Common myeloid progenitor, CD34-positive (primary cell): ENCODE measurements around the gene MEF2C.

Experiments
- CTCF ChIA-PET: fragments of 350-600 bp; sonication (Branson Sonifier 250); formaldehyde crosslinking; loops from one replicate; lab custom pipeline; 2021; ENCODE audit warnings: antibody characterized with exemption; lab: Charles Lee
- POLR2A ChIA-PET: fragments of 350-600 bp; sonication (Branson Sonifier 250); formaldehyde crosslinking; loops from one replicate; lab custom pipeline; 2021; ENCODE audit warnings: antibody characterized with exemption; lab: Charles Lee
- DNase-seq, 3 donors: peaks; one replicate each; pipeline versions ENCODE4 v3.0.0 to v3.0.0-alpha.2; 2013
- H3K27ac ChIP-seq, 2 experiments: 1 replicate in 1 of 2; 2 replicates in 1 of 2; pipeline ENCODE4 v1.7.0; 2013; ENCODE audit warnings: inconsistent platforms in 2 of 2, low read length in 2 of 2, mild to moderate bottlenecking in 2 of 2, low read depth in 1 of 2, moderate library complexity in 1 of 2; ENCODE audit not compliant: severe bottlenecking in 2 of 2, insufficient read depth in 1 of 2, poor library complexity in 1 of 2
- H3K27me3 ChIP-seq, 5 experiments: replicated peaks in 2 of 5; 1 replicate in 3 of 5; 2 replicates in 2 of 5; pipeline versions ENCODE4 v1.6.1 to v1.7.0; 2013; ENCODE audit warnings: low read length in 4 of 5, mild to moderate bottlenecking in 2 of 5, moderate library complexity in 2 of 5, inconsistent platforms in 1 of 5; ENCODE audit not compliant: insufficient read depth in 5 of 5, control insufficient read depth in 4 of 5
- H3K36me3 ChIP-seq, 4 experiments: 1 replicate in 2 of 4; 2 replicates in 2 of 4; pipeline versions ENCODE4 v1.6.1 to v1.7.0; 2013; ENCODE audit warnings: low read length in 3 of 4, control low read depth in 1 of 4, mild to moderate bottlenecking in 1 of 4; ENCODE audit not compliant: control insufficient read depth in 4 of 4, insufficient read depth in 4 of 4
- H3K4me1 ChIP-seq, 4 experiments: 1 replicate in 3 of 4; 2 replicates in 1 of 4; pipeline versions ENCODE4 v1.6.1 to v1.7.1; 2013; ENCODE audit warnings: low read length in 3 of 4, mild to moderate bottlenecking in 3 of 4, control low read depth in 1 of 4, inconsistent platforms in 1 of 4, moderate library complexity in 1 of 4; ENCODE audit not compliant: control insufficient read depth in 4 of 4, insufficient read depth in 4 of 4; ENCODE audit errors: control extremely low read depth in 1 of 4
- H3K4me3 ChIP-seq, 7 experiments: 1 replicate in 4 of 7; 2 replicates in 3 of 7; pipeline versions ENCODE4 v1.5.1 to v1.7.0; 2013; ENCODE audit warnings: mild to moderate bottlenecking in 7 of 7, low read length in 6 of 7, moderate library complexity in 6 of 7, inconsistent platforms in 2 of 7, low read depth in 2 of 7, control low read depth in 1 of 7; ENCODE audit not compliant: insufficient read depth in 4 of 7, control insufficient read depth in 1 of 7; ENCODE audit errors: extremely low read depth in 1 of 7
- H3K9me3 ChIP-seq, 5 experiments: 1 replicate in 4 of 5; 2 replicates in 1 of 5; pipeline versions ENCODE4 v1.6.1 to v1.7.1; 2013; ENCODE audit warnings: low read length in 4 of 5, mild to moderate bottlenecking in 2 of 5, inconsistent platforms in 1 of 5, low read depth in 1 of 5, moderate library complexity in 1 of 5; ENCODE audit not compliant: control insufficient read depth in 4 of 5, insufficient read depth in 2 of 5; ENCODE audit errors: control extremely low read depth in 1 of 5
- WGBS: methylation state at CpG from one replicate; pipeline ENCODE4 v1.1.5; 2013; ENCODE audit not compliant: insufficient coverage; 5-methylcytosine and 5-hydroxymethylcytosine counted together

Gene MEF2C

DNA sequence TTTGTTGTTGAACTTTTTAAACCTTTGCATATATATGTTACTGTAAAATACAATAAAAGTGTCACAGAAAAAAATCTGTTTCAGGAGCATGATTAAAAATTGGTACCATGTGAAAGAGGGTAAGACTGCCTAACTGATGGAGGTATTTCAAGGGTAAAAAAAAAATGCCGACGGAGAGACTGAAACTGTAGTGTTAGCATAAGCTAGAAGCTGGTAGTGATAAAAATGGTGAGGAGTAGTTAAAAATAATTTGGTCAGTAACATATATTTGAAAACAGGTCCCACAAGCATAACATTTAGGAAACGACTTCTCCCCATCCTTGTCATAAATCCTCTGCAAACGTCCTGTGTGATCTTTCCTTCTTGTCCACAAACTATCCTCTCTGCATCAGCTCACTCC is 64.7 kb downstream of the MEF2C start:
- H3K4me1 ChIP-seq = peaks cover 22 to 56% (median 32%) of the 10 kb centered on the region in 4 experiments
- 48% methylated on average over 4 of the region's 4 CpGs for WGBS
- ChIA-PET POLR2A (no interaction called here), CTCF (interaction anchor here (1.0 to 2.5 kb wide), 4 partner anchors 11 to 33 kb away, joined by 3 to 10 read pairs (median 6); no protein-coding TSS in a partner anchor)
- H3K4me3 ChIP-seq = no peak overlapping the region
- peaks cover 4 to 54% (median 9%) of the 10 kb centered on the region in 4 experiments for H3K36me3 ChIP-seq
- H3K9me3 ChIP-seq = no peaks in the 10 kb centered on the region
- no peaks in the 10 kb centered on the region for H3K27me3 ChIP-seq
- no peak overlapping the region for H3K27ac ChIP-seq
- no peak for DNase-seq

DNA sequence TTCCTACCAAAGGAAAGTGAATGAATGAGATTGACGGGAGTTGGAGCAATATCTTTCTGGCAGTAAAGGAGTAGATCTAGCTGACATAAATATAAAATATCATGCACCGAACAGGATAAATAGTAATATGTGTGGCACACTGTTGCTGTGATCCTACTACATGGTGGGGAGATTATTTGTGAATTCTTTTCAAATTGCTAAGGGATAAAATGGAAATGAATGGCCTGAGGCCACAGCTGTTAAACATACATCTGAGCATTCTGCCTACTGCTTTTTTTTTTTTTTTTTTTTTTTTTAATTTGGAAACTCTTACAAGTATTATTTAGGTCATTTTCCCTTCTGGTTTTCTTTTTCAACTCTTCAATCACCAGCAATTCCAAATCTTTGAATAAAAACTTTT is 66.8 kb downstream of the MEF2C start:
- Histone ChIP-seq H3K4me1 (peaks cover 25 to 56% (median 33%) of the 10 kb centered on the region in 4 experiments), H3K9me3 (no peaks in the 10 kb centered on the region), H3K4me3 (no peak overlapping the region), H3K36me3 (peaks cover 5 to 50% (median 6%) of the 10 kb centered on the region in 4 experiments), H3K27me3 (no peaks in the 10 kb centered on the region), H3K27ac (no peak overlapping the region)
- DNase-seq = no peak
- POLR2A ChIA-PET = no interaction called here
- CTCF ChIA-PET = interaction anchor here (0.9 to 1.5 kb wide), 2 partner anchors 60 to 86 kb away, joined by 3 to 4 read pairs; no protein-coding TSS in a partner anchor
- WGBS = no CpG with 5 or more reads among the region's 2 CpGs

DNA sequence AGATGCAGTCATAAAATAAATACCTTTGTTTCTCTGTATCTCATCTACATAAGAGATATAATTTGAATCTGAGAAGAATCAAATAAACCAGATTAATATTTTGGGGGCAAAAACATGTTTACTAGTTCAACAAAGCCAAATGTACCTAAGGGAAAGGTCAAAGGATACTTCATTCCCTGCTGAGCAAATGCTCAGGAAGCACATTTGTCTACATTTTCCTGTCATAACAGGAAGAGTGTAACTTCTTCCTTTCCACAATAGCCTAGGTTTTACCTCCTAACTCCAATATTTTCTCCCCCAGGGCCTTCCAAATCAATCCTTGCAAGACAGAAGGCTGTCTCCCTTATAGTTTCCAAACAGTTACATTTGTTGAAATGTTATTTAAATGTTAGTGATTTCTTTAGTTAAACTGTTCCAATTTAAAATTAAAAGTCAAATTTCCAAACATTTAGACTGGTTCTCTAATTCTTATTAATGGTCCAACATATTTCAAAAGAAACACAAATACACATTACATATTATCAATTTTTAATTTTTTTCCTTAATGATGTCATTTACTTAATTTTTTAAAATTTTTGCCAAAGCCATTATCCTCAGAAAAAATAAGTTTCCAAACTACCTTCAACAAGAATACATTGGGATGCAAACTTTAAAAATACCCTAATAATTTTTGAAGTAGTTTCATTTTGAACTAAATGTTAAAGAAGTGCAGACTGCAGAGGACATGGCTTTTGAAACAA is 67.8 kb downstream of the MEF2C start:
- H3K36me3 ChIP-seq = peaks cover 3 to 47% (median 6%) of the 10 kb centered on the region in 4 experiments
- peaks cover 25 to 56% (median 32%) of the 10 kb centered on the region in 4 experiments for H3K4me1 ChIP-seq

DNA sequence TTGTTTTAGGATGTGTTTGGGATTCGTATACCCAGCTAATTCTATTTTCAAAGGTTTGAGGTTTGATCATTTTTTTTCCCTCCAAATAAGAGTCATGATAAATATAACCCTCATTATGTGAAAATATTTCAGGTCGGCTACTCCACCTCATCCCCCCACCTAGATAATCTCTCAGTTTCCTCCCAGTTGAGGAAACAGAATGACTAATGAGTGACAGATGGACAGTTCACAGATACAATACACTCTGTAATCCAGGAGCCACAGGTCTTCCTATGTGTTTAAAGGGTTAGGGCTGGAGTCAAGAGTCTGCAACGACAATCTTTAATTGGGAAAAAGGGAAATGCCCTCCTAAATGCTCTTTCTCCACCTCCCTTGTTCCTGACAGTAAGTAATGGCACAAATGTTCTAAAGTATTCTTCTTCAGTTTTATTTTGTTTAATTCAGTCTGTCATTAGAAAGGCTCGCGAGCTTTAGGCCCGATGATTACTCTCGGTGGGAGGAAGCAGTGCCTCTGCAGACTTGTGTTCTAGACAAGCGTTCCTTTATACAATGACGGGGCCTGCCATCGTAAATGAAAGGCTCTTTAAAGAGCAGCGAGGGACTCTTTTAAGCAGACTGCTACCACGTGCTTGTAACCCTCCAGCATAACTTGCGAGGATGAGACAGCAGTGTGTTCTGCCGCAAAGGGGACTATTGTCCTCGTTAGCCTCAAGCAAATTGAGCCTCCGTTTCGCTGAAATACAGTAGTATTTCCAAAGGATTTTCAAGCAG is 69.0 kb downstream of the MEF2C start:
- H3K9me3 ChIP-seq = no peaks in the 10 kb centered on the region
- H3K4me1 ChIP-seq = peaks cover 25 to 52% (median 29%) of the 10 kb centered on the region in 4 experiments
- peak in 1 of 3 donors; percentile 32 for DNase-seq
- ChIA-PET CTCF (interaction anchor here (1.1 to 1.6 kb wide), 2 partner anchors 13 to 86 kb away, joined by 4 to 5 read pairs; no protein-coding TSS in a partner anchor), POLR2A (interaction anchor here (0.6 kb wide), 1 partner anchor 44 kb away, joined by 3 read pairs; no protein-coding TSS in a partner anchor)
- H3K36me3 ChIP-seq = peaks cover 4 to 44% (median 7%) of the 10 kb centered on the region in 4 experiments
- WGBS = 84% methylated on average over 13 of the region's 17 CpGs
- no peak overlapping the region for H3K4me3 ChIP-seq
- no peaks in the 10 kb centered on the region for H3K27me3 ChIP-seq
- peak overlapping the region in 1 of 2 experiments; percentile 45 for H3K27ac ChIP-seq

More for the DNA sequence above, 67.8 kb downstream of the MEF2C start:
- Histone ChIP-seq H3K4me3 (peak overlapping the region in 1 of 7 experiments; percentile 35), H3K27ac (peak overlapping the region in 1 of 2 experiments; percentile 28), H3K27me3 (no peaks in the 10 kb centered on the region), H3K9me3 (no peaks in the 10 kb centered on the region)
- ChIA-PET POLR2A (no interaction called here), CTCF (no interaction called here)
- DNase-seq = no peak

DNA sequence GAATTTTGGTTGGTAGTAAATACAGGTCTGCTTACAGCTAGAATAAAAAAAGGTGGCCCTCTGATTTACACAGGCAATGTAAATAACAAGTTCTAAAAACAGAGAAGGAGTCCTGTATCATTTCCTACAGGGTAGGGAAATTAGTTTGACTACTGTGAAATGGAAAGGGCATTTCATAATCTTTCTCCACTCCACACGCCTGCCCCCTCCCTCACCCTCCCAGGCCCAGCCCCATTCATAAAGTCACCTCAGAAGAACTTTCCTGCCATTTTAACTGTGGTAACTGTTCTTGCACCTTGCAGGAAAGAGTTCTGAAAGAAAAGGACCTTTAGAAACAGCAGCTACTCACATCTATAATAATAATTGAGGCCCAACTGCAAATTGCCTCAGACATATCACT is 69.7 kb downstream of the MEF2C start:
- Histone ChIP-seq H3K36me3 (peaks cover 4 to 39% (median 7%) of the 10 kb centered on the region in 4 experiments), H3K4me3 (no peak overlapping the region), H3K27ac (no peak overlapping the region), H3K4me1 (peaks cover 19 to 46% (median 26%) of the 10 kb centered on the region in 4 experiments), H3K9me3 (no peaks in the 10 kb centered on the region), H3K27me3 (no peaks in the 10 kb centered on the region)
- DNase-seq = no peak
- ChIA-PET POLR2A (no interaction called here), CTCF (interaction anchor here (1.1 to 1.6 kb wide), 2 partner anchors 13 to 85 kb away, joined by 4 to 5 read pairs; no protein-coding TSS in a partner anchor)
- no CpG with 5 or more reads among the region's 1 CpG for WGBS

DNA sequence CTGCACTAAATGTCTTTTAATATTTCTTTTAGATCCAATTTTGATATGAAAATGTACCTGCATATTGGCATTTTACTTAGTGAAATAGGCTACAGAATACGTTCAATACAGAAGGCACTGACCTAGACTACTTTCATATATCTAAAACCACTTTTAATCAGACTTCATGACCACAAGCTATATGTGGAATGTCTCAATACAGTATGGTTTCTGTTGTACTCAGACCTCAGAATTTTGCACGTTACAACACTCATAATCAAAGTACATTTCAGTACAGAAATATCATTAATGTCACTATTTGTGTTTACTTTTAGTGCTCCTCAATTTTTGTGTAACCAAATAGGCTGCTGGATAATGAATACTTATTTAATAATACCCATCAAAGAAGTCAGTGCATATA is 74.8 kb downstream of the MEF2C start:
- H3K27ac ChIP-seq = no peak overlapping the region
- peaks cover 3 to 8% (median 3%) of the 10 kb centered on the region in 4 experiments for H3K4me1 ChIP-seq
- no peak for DNase-seq
- no peaks in the 10 kb centered on the region for H3K27me3 ChIP-seq
- 80% methylated on average over 1 of the region's 2 CpGs for WGBS
- H3K9me3 ChIP-seq = no peaks in the 10 kb centered on the region
- CTCF ChIA-PET = interaction anchor here (0.7 to 1.3 kb wide), 2 partner anchors 9 to 14 kb away, joined by 3 to 5 read pairs; no protein-coding TSS in a partner anchor
- peaks cover 12 to 40% (median 19%) of the 10 kb centered on the region in 4 experiments for H3K36me3 ChIP-seq
- no peak overlapping the region for H3K4me3 ChIP-seq
- POLR2A ChIA-PET = no interaction called here
